ENCODE data around the gene CHRNB2. TPM values are rescaled to one million over a fixed set of nuclear protein-coding genes. Genes with fewer than 3 reads are reported as not detected.

The CHRNB2 gene
- total RNA-seq, 1 donor from 2014 or later, result not detected

GRCh38 chr1:154573168-154573510, 5.6 kb downstream of the CHRNB2 start:
- TF ChIP-seq CTCF (conservative IDR thresholded peaks at IDR 0.05; ENCODE audit: low read depth, low read length), result no peak
- DNase-seq (ENCODE audit: low read depth), result no peak
- no peak overlapping the region for H3K4me3 ChIP-seq (ENCODE audit: low read depth, low read length)

GRCh38 chr1:154574716-154575115, 7.1 kb downstream of the CHRNB2 start:
- no peak overlapping the region for H3K4me3 ChIP-seq (ENCODE audit: low read depth, low read length)
- no peak for DNase-seq (ENCODE audit: low read depth)
- TF ChIP-seq CTCF (conservative IDR thresholded peaks at IDR 0.05; ENCODE audit: low read depth, low read length), result no peak

- DNase-seq (ENCODE audit: low read depth), result no peak
- H3K4me3 ChIP-seq (ENCODE audit: low read depth, low read length), result no peak overlapping the region
- no peak for TF ChIP-seq CTCF (conservative IDR thresholded peaks at IDR 0.05; ENCODE audit: low read depth, low read length)
These were observed 7.8 kb downstream of the CHRNB2 start for GRCh38 chr1:154575147-154575927.

- H3K4me3 ChIP-seq (ENCODE audit: low read depth, low read length), result no peak overlapping the region
- DNase-seq (ENCODE audit: low read depth), result no peak
- TF ChIP-seq CTCF (conservative IDR thresholded peaks at IDR 0.05; ENCODE audit: low read depth, low read length), result no peak
These were observed 8.5 kb downstream of the CHRNB2 start for GRCh38 chr1:154575951-154576566.

GRCh38 chr1:154577346-154578057, 9.9 kb downstream of the CHRNB2 start:
- H3K4me3 ChIP-seq (ENCODE audit: low read depth, low read length), result no peak overlapping the region
- DNase-seq (ENCODE audit: low read depth), result no peak
- TF ChIP-seq CTCF (conservative IDR thresholded peaks at IDR 0.05; ENCODE audit: low read depth, low read length), result no peak

- no peak overlapping the region for H3K4me3 ChIP-seq (ENCODE audit: low read depth, low read length)
- no peak for TF ChIP-seq CTCF (conservative IDR thresholded peaks at IDR 0.05; ENCODE audit: low read depth, low read length)
- no peak for DNase-seq (ENCODE audit: low read depth)
These were observed 10.5 kb downstream of the CHRNB2 start for GRCh38 chr1:154578058-154578418.

All from epithelial cell of proximal tubule (primary cell).